HG03520 (cell line): ENCODE data around the gene SFRP2.

ENCODE experiments used
- ATAC-seq: cut with Tn5 transposase; IDR thresholded peaks from one replicate; pipeline ENCODE4 v1.9.1; 2021; ENCODE audit warnings: mild to moderate bottlenecking, moderate library complexity; ENCODE audit not compliant: unreplicated experiment

SFRP2 gene

GRCh38 chr4:153777421-153777820 is 11.5 kb downstream of the SFRP2 start:
- no peak for ATAC-seq

- ATAC-seq, result no peak
These were observed 12.3 kb downstream of the SFRP2 start for GRCh38 chr4:153776601-153777000.

- no peak for ATAC-seq
These were observed 15.6 kb downstream of the SFRP2 start for GRCh38 chr4:153773236-153773690.

GRCh38 chr4:153771046-153771445 is 17.8 kb downstream of the SFRP2 start:
- ATAC-seq, result no peak

- ATAC-seq, result no peak
These were observed 22.1 kb downstream of the SFRP2 start for GRCh38 chr4:153766758-153767157.

- ATAC-seq, result no peak
These were observed 23.0 kb downstream of the SFRP2 start for GRCh38 chr4:153765894-153766293.

- ATAC-seq, result no peak
These were observed 24.1 kb downstream of the SFRP2 start for GRCh38 chr4:153764601-153765368.

- ATAC-seq, result no peak
These were observed 25.5 kb downstream of the SFRP2 start for GRCh38 chr4:153763404-153763803.

- no peak for ATAC-seq
These were observed 29.2 kb downstream of the SFRP2 start, which contains the start of gene RNF175 for GRCh38 chr4:153759407-153760316. Gene RNF175 (minus strand): TSS chr4:153760024. CDS start chr4:153759862, 162 bp downstream.

GRCh38 chr4:153758688-153759406 is 30.0 kb downstream of the SFRP2 start:
- no peak for ATAC-seq

GRCh38 chr4:153758136-153758535 is 30.7 kb downstream of the SFRP2 start:
- no peak for ATAC-seq

- no peak for ATAC-seq
These were observed 31.5 kb downstream of the SFRP2 start for GRCh38 chr4:153757407-153757806.

GRCh38 chr4:153755186-153755585 is 33.7 kb downstream of the SFRP2 start:
- ATAC-seq, result no peak

GRCh38 chr4:153750197-153750817 is 38.6 kb downstream of the SFRP2 start:
- ATAC-seq, result peak; percentile 80

GRCh38 chr4:153748378-153748777 is 40.5 kb downstream of the SFRP2 start:
- ATAC-seq, result no peak

GRCh38 chr4:153747406-153747955 is 41.4 kb downstream of the SFRP2 start:
- ATAC-seq, result no peak

GRCh38 chr4:153745651-153746050 is 43.2 kb downstream of the SFRP2 start:
- no peak for ATAC-seq

GRCh38 chr4:153741541-153741940 is 47.3 kb downstream of the SFRP2 start:
- ATAC-seq, result no peak

GRCh38 chr4:153735906-153736461 is 52.9 kb downstream of the SFRP2 start:
- no peak for ATAC-seq
